ENCODE measurements around the gene EHD2. TPM values are rescaled to one million over a fixed set of nuclear protein-coding genes. Genes with fewer than 3 reads are reported as not detected.

EHD2 gene
- total RNA-seq, 1 experiment from 2014 or later, result 0.11 TPM

DNA sequence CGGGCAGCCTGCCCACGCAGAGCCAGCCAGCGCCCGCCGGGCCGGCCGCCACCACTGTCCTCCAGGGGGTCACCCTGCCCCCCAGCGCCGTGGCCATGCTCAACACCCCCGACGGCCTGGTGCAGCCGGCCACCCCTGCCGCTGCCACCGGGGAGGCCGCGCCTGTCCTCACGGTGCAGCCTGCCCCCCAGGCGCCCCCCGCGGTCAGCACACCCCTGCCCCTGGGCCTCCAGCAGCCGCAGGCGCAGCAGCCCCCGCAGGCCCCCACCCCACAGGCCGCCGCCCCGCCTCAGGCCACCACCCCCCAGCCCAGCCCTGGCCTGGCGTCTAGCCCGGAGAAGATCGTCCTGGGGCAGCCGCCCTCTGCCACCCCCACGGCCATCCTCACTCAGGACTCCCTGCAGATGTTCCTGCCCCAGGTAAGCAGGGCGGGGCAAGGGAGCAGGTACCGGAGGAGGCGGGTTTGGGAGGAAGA lies 32.3 kb upstream of the EHD2 start:
- CTCF ChIA-PET, result interaction anchor here (0.6 kb wide), 1 partner anchor 64 kb away, joined by 4 read pairs; no protein-coding TSS in a partner anchor
- Histone ChIP-seq H4K20me1 (ENCODE audit: low read length) (no peaks in the 10 kb centered on the region), H3K4me2 (ENCODE audit: low read length) (no peak overlapping the region), H3K36me3 (ENCODE audit: low read depth, low read length) (no peaks in the 10 kb centered on the region), H3K9ac (ENCODE audit: low read length) (no peak overlapping the region), H3K9me3 (ENCODE audit: low read length) (no peaks in the 10 kb centered on the region), H3K27ac (ENCODE audit: low read length) (no peak overlapping the region), H3K4me1 (ENCODE audit: insufficient read depth, low read length) (no peaks in the 10 kb centered on the region), H2AFZ (ENCODE audit: low read length) (no peak overlapping the region), H3K27me3 (ENCODE audit: low read length) (no peaks in the 10 kb centered on the region), H3F3A (ENCODE audit: low read length, unreplicated experiment) (no peaks in the 10 kb centered on the region), H3K9me2 (replicated peaks; ENCODE audit: low read length) (no peaks in the 10 kb centered on the region), H3K4me3 (ENCODE audit: low read length) (no peak overlapping the region), H3K79me2 (ENCODE audit: low read length) (no peaks in the 10 kb centered on the region)
- no TSS peak for BruUV-seq (replicated peaks)
- TF ChIP-seq, protein P1, sequence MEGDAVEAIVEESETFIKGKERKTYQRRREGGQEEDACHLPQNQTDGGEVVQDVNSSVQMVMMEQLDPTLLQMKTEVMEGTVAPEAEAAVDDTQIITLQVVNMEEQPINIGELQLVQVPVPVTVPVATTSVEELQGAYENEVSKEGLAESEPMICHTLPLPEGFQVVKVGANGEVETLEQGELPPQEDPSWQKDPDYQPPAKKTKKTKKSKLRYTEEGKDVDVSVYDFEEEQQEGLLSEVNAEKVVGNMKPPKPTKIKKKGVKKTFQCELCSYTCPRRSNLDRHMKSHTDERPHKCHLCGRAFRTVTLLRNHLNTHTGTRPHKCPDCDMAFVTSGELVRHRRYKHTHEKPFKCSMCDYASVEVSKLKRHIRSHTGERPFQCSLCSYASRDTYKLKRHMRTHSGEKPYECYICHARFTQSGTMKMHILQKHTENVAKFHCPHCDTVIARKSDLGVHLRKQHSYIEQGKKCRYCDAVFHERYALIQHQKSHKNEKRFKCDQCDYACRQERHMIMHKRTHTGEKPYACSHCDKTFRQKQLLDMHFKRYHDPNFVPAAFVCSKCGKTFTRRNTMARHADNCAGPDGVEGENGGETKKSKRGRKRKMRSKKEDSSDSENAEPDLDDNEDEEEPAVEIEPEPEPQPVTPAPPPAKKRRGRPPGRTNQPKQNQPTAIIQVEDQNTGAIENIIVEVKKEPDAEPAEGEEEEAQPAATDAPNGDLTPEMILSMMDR (conservative IDR thresholded peaks at IDR 0.05; ENCODE audit: low read depth, low read length), result no peak
- TF ChIP-seq EZH2phosphoT487 (IDR thresholded peaks at IDR 0.05; ENCODE audit: borderline replicate concordance, low read length) (no peak), EZH2 (IDR thresholded peaks at IDR 0.05; ENCODE audit: low read length, unreplicated experiment) (no peak)
- DNase-seq (no peak), ATAC-seq (no peak)
- POLR2A ChIA-PET (ENCODE audit: unreplicated experiment), result no interaction called here
- intact Hi-C loops (cut with micrococcal nuclease), result no loop called here

DNA sequence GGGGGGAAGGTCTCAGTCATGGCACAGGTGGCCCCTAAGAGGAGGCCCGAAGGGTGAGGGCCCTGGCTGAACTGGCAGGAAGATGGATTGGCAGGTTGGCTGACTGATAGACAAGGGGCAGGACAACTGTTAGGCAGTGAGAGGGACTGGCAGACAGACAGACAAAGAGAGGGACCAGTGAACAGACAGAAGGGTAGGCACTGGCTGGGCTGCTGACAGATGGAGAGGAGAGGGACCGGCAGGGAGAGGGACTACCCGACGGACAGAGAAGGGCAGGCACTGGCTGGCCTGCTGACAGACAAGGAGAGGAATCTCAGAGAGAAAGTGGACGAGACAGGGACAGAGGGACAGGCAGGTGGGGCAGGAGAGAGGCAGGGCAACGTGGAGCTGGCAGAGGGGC lies 31.8 kb upstream of the EHD2 start:
- H3K27ac ChIP-seq (ENCODE audit: low read length), result no peak overlapping the region
- H3K9me3 ChIP-seq (ENCODE audit: low read length), result no peaks in the 10 kb centered on the region
- TF ChIP-seq EZH2phosphoT487 (IDR thresholded peaks at IDR 0.05; ENCODE audit: borderline replicate concordance, low read length) (no peak), EZH2 (IDR thresholded peaks at IDR 0.05; ENCODE audit: low read length, unreplicated experiment) (no peak)
- TF ChIP-seq, protein P1 (conservative IDR thresholded peaks at IDR 0.05; ENCODE audit: low read depth, low read length), result no peak
- ChIA-PET CTCF (interaction anchor here (0.6 kb wide), 1 partner anchor 64 kb away, joined by 4 read pairs; no protein-coding TSS in a partner anchor), POLR2A (ENCODE audit: unreplicated experiment) (no interaction called here)
- BruUV-seq (replicated peaks), result no TSS peak
- no peaks in the 10 kb centered on the region for H4K20me1 ChIP-seq (ENCODE audit: low read length)
- H3K36me3 ChIP-seq (ENCODE audit: low read depth, low read length), result no peaks in the 10 kb centered on the region
- no peak overlapping the region for H3K4me2 ChIP-seq (ENCODE audit: low read length)
- H3K9me2 ChIP-seq (replicated peaks; ENCODE audit: low read length), result no peaks in the 10 kb centered on the region
- H3F3A ChIP-seq (ENCODE audit: low read length, unreplicated experiment), result no peaks in the 10 kb centered on the region
- no peak overlapping the region for H3K4me3 ChIP-seq (ENCODE audit: low read length)
- intact Hi-C loops (cut with micrococcal nuclease), result no loop called here
- H3K79me2 ChIP-seq (ENCODE audit: low read length), result no peaks in the 10 kb centered on the region
- no peaks in the 10 kb centered on the region for H3K27me3 ChIP-seq (ENCODE audit: low read length)
- DNase-seq (no peak), ATAC-seq (no peak)
- H3K9ac ChIP-seq (ENCODE audit: low read length), result no peak overlapping the region
- no peaks in the 10 kb centered on the region for H3K4me1 ChIP-seq (ENCODE audit: insufficient read depth, low read length)
- no peak overlapping the region for H2AFZ ChIP-seq (ENCODE audit: low read length)

DNA sequence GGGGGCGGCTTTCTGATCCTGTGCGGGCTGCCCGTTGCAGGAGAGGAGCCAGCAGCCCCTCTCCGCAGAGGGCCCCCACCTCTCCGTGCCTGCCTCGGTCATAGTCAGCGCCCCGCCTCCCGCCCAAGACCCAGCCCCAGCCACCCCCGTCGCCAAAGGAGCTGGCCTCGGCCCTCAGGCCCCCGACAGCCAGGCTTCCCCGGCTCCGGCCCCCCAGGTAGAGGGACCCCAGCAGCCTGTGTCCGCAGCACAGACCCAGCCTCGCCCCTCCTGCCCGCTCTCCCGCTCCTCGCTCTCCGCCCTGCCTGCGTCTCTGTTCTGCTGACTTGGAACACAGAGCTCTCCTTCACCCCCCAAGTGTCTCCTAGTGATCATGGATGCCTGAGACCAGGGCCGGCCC lies 31.3 kb upstream of the EHD2 start:
- no peaks in the 10 kb centered on the region for H3K9me3 ChIP-seq (ENCODE audit: low read length)
- no peak for DNase-seq
- ChIA-PET POLR2A (ENCODE audit: unreplicated experiment) (no interaction called here), CTCF (no interaction called here)
- no peak overlapping the region for H3K9ac ChIP-seq (ENCODE audit: low read length)
- H2AFZ ChIP-seq (ENCODE audit: low read length), result no peak overlapping the region
- no peaks in the 10 kb centered on the region for H4K20me1 ChIP-seq (ENCODE audit: low read length)
- H3K27me3 ChIP-seq (ENCODE audit: low read length), result no peaks in the 10 kb centered on the region
- no peak for ATAC-seq
- H3K4me2 ChIP-seq (ENCODE audit: low read length), result no peak overlapping the region
- no peaks in the 10 kb centered on the region for H3K9me2 ChIP-seq (replicated peaks; ENCODE audit: low read length)
- H3K27ac ChIP-seq (ENCODE audit: low read length), result no peak overlapping the region
- intact Hi-C loops (cut with micrococcal nuclease), result no loop called here
- no peaks in the 10 kb centered on the region for H3F3A ChIP-seq (ENCODE audit: low read length, unreplicated experiment)
- TF ChIP-seq EZH2 (IDR thresholded peaks at IDR 0.05; ENCODE audit: low read length, unreplicated experiment), result no peak
- TF ChIP-seq, protein P1 (conservative IDR thresholded peaks at IDR 0.05; ENCODE audit: low read depth, low read length), result no peak
- H3K79me2 ChIP-seq (ENCODE audit: low read length), result no peaks in the 10 kb centered on the region
- no peak overlapping the region for H3K4me3 ChIP-seq (ENCODE audit: low read length)
- no peaks in the 10 kb centered on the region for H3K4me1 ChIP-seq (ENCODE audit: insufficient read depth, low read length)
- no TSS peak for BruUV-seq (replicated peaks)
- H3K36me3 ChIP-seq (ENCODE audit: low read depth, low read length), result no peaks in the 10 kb centered on the region
